Vagina (tissue), 2 donors: ENCODE data around the gene BACE2. TPM values are rescaled to one million over a fixed set of nuclear protein-coding genes. Genes with fewer than 3 reads are reported as not detected.

Experiments
- DNase-seq, 2 donors: peaks; one replicate each; pipeline ENCODE4 v3.0.0-alpha.2; 2017; ENCODE audit errors: extremely low spot score in 2 of 2
- H3K27ac ChIP-seq: fragments of 200-600 bp; sonication (generic); one replicate; pipeline ENCODE4 v1.5.1; 2019
- H3K27me3 ChIP-seq: fragments of 200-600 bp; sonication (generic); one replicate; pipeline ENCODE4 v1.5.1; 2019
- H3K36me3 ChIP-seq, 2 donors: fragments of 200-600 bp; sonication (generic); one replicate each; pipeline ENCODE4 v1.5.1; 2017 to 2019
- H3K4me1 ChIP-seq: fragments of 200-600 bp; sonication (generic); one replicate; pipeline ENCODE4 v1.5.1; 2019
- H3K4me3 ChIP-seq, 2 donors: fragments of 200-600 bp; sonication (generic); 1 replicate in 1 of 2; 2 replicates in 1 of 2; pipeline ENCODE4 v1.5.1; 2016 to 2019
- H3K9me3 ChIP-seq: fragments of 200-600 bp; sonication (generic); one replicate; pipeline ENCODE4 v1.5.1; 2019
- POLR2A ChIP-seq, 2 donors: fragments of 450-650 bp; IDR thresholded peaks; one replicate each; pipeline ENCODE4 v1.6.1; 2017; ENCODE audit warnings: antibody characterized with exemption in 2 of 2, mild to moderate bottlenecking in 2 of 2, moderate library complexity in 2 of 2
- POLR2AphosphoS5 ChIP-seq, 2 donors: sonication (generic); formaldehyde crosslinking; IDR thresholded peaks; one replicate each; pipeline ENCODE4 v1.9.0; 2017; ENCODE audit warnings: antibody characterized with exemption in 2 of 2, mild to moderate bottlenecking in 2 of 2, low read depth in 1 of 2; ENCODE audit not compliant: insufficient read depth in 1 of 2
- intact Hi-C: fragments of 100-400 bp; cut with DNase I; formaldehyde crosslinking; loops from one replicate; pipeline ENCODE4 v1.15.1; 2023
- total RNA-seq: library from RNA; depleted of rRNA; stranded (reverse); fragments of >200 nt; gene quantifications from one replicate; pipeline ENCODE4 v1.2.3, GENCODE V29; 2016
- TF ChIP-seq, protein P1 (sequence below), 3 experiments: fragments of 450-650 bp in 2 of 3; fragments of 200-600 bp in 1 of 3; sonication (generic) in 1 of 3; IDR thresholded peaks; one replicate each; pipeline ENCODE4 v1.5.1; 2017 to 2019; ENCODE audit warnings: antibody characterized with exemption in 3 of 3, mild to moderate bottlenecking in 2 of 3, moderate library complexity in 2 of 3

BACE2 gene
- total RNA-seq, 1 donor from 2014 or later, result 43.7 TPM

DNA sequence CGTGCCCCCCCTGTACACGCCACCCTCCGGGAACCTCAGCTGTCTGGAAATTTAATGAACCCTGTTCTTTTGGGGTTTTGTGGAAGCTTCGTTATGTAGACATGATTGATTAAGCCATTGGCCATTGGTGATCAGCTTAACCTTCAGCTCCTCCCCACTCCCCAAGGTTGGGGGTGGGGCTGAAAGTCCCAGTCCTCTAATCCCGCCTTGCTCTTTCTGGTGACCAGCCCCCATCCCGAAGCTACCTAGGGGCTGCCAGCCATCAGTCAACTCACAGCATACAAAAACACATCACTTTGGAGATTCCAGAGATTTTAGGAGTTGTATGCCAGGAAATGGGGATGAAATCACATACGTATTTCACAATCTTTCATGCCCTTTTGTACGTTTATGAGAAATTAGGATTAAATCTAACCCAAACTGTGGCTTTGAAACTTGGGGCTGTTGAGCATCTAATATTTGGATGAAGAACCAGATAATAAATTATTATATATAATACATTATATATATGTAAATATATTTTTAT, 52.3 kb downstream of the BACE2 start:
- H3K27ac ChIP-seq, result no peak overlapping the region
- no peaks in the 10 kb centered on the region for H3K36me3 ChIP-seq
- no peak for DNase-seq
- intact Hi-C loops, result no loop called here
- H3K4me3 ChIP-seq, result no peak overlapping the region
- H3K9me3 ChIP-seq, result no peaks in the 10 kb centered on the region
- no peaks in the 10 kb centered on the region for H3K4me1 ChIP-seq
- no peaks in the 10 kb centered on the region for H3K27me3 ChIP-seq
- TF ChIP-seq POLR2AphosphoS5 (IDR thresholded peaks at IDR 0.05; ENCODE audit: insufficient read depth in 1 of 2, low read depth in 1 of 2), result no peak

DNA sequence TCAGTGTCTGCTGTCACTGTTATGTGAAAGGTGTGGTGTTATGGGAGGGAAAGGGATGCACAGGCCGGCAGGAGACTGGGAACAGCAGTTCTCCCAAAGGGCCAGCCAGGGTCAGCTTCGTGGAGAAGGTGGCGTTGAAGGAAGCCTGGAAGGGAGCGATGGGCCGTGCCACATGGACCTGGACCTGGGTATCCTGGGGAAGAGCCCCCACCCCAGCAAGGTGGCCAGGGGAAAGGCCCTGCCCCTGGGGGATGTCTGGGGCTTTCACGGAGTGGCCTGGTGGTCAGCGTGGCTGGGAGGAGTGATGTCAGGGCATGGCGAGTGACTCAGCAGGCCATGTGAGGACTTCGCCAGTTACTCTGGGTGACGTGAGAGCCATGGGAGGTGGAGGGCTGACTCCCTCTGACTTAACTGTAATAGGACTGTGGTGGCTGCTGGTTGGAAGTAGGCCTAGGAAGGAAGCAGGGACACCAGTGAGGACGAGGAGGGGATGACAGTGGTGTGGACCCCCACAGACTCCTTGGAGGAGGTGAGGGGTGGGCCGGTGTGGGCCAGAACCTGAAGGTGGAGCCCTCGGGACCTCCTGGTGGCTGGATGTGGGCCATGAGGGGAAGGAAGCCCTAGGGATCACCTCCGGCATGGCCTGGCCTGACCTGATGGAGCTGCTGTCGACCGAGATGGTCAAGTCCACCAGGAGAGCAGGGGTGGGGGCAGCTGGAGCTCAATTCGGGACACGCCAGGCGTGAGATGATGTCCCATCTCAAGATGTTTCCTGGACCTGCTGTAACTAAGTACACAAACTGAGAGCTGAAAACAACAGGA, 54.5 kb downstream of the BACE2 start:
- intact Hi-C loops, result no loop called here
- TF ChIP-seq, protein P1, sequence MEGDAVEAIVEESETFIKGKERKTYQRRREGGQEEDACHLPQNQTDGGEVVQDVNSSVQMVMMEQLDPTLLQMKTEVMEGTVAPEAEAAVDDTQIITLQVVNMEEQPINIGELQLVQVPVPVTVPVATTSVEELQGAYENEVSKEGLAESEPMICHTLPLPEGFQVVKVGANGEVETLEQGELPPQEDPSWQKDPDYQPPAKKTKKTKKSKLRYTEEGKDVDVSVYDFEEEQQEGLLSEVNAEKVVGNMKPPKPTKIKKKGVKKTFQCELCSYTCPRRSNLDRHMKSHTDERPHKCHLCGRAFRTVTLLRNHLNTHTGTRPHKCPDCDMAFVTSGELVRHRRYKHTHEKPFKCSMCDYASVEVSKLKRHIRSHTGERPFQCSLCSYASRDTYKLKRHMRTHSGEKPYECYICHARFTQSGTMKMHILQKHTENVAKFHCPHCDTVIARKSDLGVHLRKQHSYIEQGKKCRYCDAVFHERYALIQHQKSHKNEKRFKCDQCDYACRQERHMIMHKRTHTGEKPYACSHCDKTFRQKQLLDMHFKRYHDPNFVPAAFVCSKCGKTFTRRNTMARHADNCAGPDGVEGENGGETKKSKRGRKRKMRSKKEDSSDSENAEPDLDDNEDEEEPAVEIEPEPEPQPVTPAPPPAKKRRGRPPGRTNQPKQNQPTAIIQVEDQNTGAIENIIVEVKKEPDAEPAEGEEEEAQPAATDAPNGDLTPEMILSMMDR (IDR thresholded peaks at IDR 0.05), result no peak
- TF ChIP-seq POLR2A (IDR thresholded peaks at IDR 0.05), result no peak
- no peak for TF ChIP-seq POLR2AphosphoS5 (IDR thresholded peaks at IDR 0.05; ENCODE audit: insufficient read depth in 1 of 2, low read depth in 1 of 2)
- H3K36me3 ChIP-seq, result peaks cover 0 to 10% of the 10 kb centered on the region in 2 donors
- H3K4me1 ChIP-seq, result no peaks in the 10 kb centered on the region
- no peak overlapping the region for H3K27ac ChIP-seq
- no peak overlapping the region for H3K4me3 ChIP-seq
- DNase-seq, result no peak
- no peaks in the 10 kb centered on the region for H3K9me3 ChIP-seq
- no peaks in the 10 kb centered on the region for H3K27me3 ChIP-seq

DNA sequence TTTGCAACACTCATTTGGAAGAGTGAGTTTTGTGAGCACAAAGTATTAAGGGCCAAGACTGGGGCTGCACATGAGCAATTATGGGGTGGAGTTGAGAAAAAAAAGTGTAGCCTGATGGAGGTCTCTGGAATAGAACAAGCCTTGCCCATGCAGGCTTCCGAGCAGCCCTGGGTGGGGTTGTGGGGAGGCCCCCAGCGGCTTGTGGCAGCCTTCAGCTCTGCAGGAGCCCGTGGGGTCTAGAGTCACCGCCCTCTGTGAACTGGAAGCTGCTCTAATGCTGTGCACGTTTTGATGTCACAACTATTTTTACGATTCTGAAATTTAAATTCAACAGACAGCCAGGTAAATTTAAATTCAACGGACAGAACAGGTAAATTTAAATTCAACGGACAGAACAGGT, 58.9 kb downstream of the BACE2 start:
- Histone ChIP-seq H3K9me3 (no peaks in the 10 kb centered on the region), H3K4me3 (no peak overlapping the region), H3K27ac (no peak overlapping the region), H3K4me1 (no peaks in the 10 kb centered on the region), H3K36me3 (peaks cover 0 to 10% of the 10 kb centered on the region in 2 donors), H3K27me3 (no peaks in the 10 kb centered on the region)
- TF ChIP-seq POLR2AphosphoS5 (IDR thresholded peaks at IDR 0.05; ENCODE audit: insufficient read depth in 1 of 2, low read depth in 1 of 2), result no peak
- TF ChIP-seq POLR2A (IDR thresholded peaks at IDR 0.05), result no peak
- TF ChIP-seq, protein P1 (IDR thresholded peaks at IDR 0.05), result no peak
- DNase-seq, result no peak
- intact Hi-C loops, result no loop called here

DNA sequence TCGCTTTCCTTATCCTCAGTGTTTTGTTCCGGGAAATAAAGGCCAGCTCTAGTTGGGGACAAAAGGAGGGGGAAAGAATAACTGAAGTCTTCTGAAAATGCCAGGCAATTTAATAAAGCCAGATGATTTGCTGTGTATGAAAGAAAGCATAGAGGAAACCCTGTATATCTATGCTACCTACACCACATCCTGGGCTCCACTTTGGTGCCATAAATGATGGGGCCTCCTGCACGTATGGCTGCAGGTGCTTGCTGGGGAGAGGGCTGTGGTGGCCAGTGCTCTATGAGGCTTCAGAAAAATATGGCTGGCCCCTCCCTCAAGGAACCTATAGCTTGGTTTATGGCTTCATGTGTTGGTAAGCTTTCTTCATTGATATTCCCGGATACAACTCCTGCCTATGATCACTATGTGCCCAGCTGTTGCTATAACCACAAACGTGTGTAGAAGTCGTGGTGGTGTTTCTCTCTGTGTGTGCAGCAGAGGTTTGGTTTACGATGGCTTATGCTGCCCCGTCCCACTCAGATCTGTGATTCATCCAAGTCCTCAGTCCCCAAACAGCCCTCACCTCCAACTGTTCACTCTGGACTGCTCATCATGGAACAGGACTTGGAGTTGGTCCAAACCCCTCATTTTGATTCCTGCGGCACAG, 59.5 kb downstream of the BACE2 start:
- no peak for DNase-seq
- Histone ChIP-seq H3K4me1 (no peaks in the 10 kb centered on the region), H3K27me3 (no peaks in the 10 kb centered on the region), H3K27ac (no peak overlapping the region), H3K36me3 (peaks cover 0 to 10% of the 10 kb centered on the region in 2 donors), H3K9me3 (no peaks in the 10 kb centered on the region), H3K4me3 (no peak overlapping the region)
- TF ChIP-seq POLR2AphosphoS5 (IDR thresholded peaks at IDR 0.05; ENCODE audit: insufficient read depth in 1 of 2, low read depth in 1 of 2) (no peak), POLR2A (IDR thresholded peaks at IDR 0.05) (no peak)
- TF ChIP-seq, protein P1 (IDR thresholded peaks at IDR 0.05), result no peak
- intact Hi-C loops, result no loop called here

DNA sequence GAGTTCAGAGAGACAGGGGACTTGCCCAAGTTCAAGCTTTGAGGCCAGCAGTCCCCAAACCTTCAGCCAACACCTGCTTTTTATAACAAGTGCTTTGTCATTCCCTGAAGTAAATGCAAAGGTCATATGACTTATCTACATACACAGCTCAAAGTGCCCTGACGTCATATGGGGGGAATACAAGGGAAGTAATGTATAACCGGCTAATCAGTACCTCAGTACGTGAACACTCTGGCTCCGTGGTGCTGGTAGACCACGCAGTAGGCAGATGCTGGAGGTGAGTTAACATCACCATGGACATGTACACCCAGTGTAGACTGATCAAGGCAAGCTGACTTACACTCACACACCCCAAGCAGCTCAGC, 60.0 kb downstream of the BACE2 start:
- Histone ChIP-seq H3K4me3 (no peak overlapping the region), H3K9me3 (no peaks in the 10 kb centered on the region), H3K36me3 (peaks cover 0 to 10% of the 10 kb centered on the region in 2 donors), H3K27ac (no peak overlapping the region), H3K27me3 (no peaks in the 10 kb centered on the region), H3K4me1 (no peaks in the 10 kb centered on the region)
- no peak for TF ChIP-seq POLR2A (IDR thresholded peaks at IDR 0.05)
- no peak for TF ChIP-seq POLR2AphosphoS5 (IDR thresholded peaks at IDR 0.05; ENCODE audit: insufficient read depth in 1 of 2, low read depth in 1 of 2)
- TF ChIP-seq, protein P1 (IDR thresholded peaks at IDR 0.05), result no peak
- intact Hi-C loops, result no loop called here
- no peak for DNase-seq
